DMS53 treated with DMSO at 0.1 percent for 48 hours (cell line): ENCODE measurements around the gene PLEKHO1.

Source experiments
- DNase-seq: peaks from one replicate; lab custom pipeline; 2025; ENCODE audit not compliant: unreplicated experiment; lab: John Stamatoyannopoulos, UW

Gene PLEKHO1

GRCh38 chr1:150150133-150151021, 661 bp downstream of the PLEKHO1 start:
- DNase-seq: no peak

GRCh38 chr1:150151291-150152181, 1.8 kb downstream of the PLEKHO1 start:
- no peak for DNase-seq

GRCh38 chr1:150152182-150152536, 2.4 kb downstream of the PLEKHO1 start:
- no peak for DNase-seq

- DNase-seq: no peak
Measured at GRCh38 chr1:150152772-150153456, 3.2 kb downstream of the PLEKHO1 start.

- DNase-seq: no peak
Measured at GRCh38 chr1:150154143-150154542, 4.4 kb downstream of the PLEKHO1 start.

- no peak for DNase-seq
Measured at GRCh38 chr1:150155413-150156071, 5.8 kb downstream of the PLEKHO1 start.

- no peak for DNase-seq
Measured at GRCh38 chr1:150156868-150157603, 7.3 kb downstream of the PLEKHO1 start.

GRCh38 chr1:150159550-150159949, 9.8 kb downstream of the PLEKHO1 start:
- DNase-seq: no peak

GRCh38 chr1:150160964-150161621, 11.4 kb downstream of the PLEKHO1 start:
- no peak for DNase-seq

- no peak for DNase-seq
Measured at GRCh38 chr1:150161747-150162581, 12.2 kb downstream of the PLEKHO1 start.

GRCh38 chr1:150162582-150162861, 12.8 kb downstream of the PLEKHO1 start:
- no peak for DNase-seq

GRCh38 chr1:150162862-150163706, 13.4 kb downstream of the PLEKHO1 start:
- DNase-seq: no peak

GRCh38 chr1:150164224-150164623, 14.5 kb downstream of the PLEKHO1 start:
- DNase-seq: no peak

GRCh38 chr1:150164779-150165178, 15.1 kb downstream of the PLEKHO1 start:
- DNase-seq: no peak

GRCh38 chr1:150165622-150166612, 16.2 kb downstream of the PLEKHO1 start:
- DNase-seq: peak; percentile 18

- peak; percentile 6 for DNase-seq
Measured at GRCh38 chr1:150168960-150169601, 19.4 kb downstream of the PLEKHO1 start.
